ENCODE measurements around the gene BTBD9.

The BTBD9 gene

DNA sequence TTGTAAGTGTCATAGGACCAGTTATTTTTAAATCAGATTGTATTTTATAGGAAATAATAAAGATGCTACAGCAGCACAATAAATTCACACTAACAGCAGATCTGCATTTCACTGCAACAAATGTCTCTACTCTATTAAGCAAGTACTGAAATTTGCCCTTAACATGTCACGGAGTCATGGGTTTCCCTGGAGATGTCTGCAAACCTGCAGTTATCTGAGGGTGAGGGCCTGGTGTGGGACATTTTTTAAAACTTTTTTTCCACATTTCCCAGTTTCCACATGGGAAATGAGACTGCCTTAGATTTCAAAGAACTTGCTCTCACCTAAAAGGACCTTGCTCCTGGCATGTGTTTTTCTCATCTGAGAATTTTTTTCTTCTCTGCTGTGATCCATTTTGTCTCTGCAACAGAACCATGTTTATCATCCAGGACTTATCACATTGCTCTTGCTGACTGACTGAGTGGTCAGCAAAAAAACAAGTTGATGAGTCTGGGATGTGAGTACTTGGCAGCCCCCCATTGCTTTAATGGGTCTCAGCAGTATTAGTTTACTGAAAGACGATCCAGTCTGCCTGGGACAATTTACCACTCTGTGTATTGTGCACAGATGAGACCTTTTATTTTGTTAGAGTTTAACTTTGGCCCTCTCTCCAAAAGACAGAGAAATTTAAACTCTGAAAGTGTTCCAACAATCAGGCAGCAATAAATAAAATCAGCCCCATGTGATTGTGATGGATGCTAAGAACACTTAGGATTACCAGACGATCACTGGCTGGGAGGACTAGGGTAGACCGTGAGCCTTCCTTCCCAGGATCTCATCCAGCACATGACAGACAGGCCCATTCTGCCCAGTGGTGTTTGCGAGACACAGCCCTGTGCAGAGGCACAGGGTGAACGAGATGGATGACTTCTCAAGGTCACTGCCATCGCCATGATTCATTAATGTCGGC is 268.8 kb downstream of the BTBD9 start:
- Histone ChIP-seq H3K27me3 (ENCODE audit: control insufficient read depth in 5 of 5, insufficient read depth in 4 of 5, low read length in 5 of 5) (no peaks in the 10 kb centered on the region), H3K36me3 (ENCODE audit: control insufficient read depth in 5 of 5, insufficient read depth in 5 of 5, low read length in 5 of 5) (no peaks in the 10 kb centered on the region), H3K27ac (ENCODE audit: low read depth, low read length) (peak overlapping the region; percentile 6), H3K4me3 (ENCODE audit: low read depth in 1 of 5, low read length in 5 of 5) (no peak overlapping the region), H3K4me1 (ENCODE audit: control insufficient read depth in 5 of 5, insufficient read depth in 5 of 5, low read length in 5 of 5) (peaks cover 0 to 25% (median 20%) of the 10 kb centered on the region in 5 donors), H3K9me3 (ENCODE audit: control insufficient read depth in 5 of 5, low read length in 5 of 5) (no peaks in the 10 kb centered on the region), H3K9ac (ENCODE audit: low read length in 5 of 5) (peak overlapping the region in 1 of 5 donors; percentile 15)

DNA sequence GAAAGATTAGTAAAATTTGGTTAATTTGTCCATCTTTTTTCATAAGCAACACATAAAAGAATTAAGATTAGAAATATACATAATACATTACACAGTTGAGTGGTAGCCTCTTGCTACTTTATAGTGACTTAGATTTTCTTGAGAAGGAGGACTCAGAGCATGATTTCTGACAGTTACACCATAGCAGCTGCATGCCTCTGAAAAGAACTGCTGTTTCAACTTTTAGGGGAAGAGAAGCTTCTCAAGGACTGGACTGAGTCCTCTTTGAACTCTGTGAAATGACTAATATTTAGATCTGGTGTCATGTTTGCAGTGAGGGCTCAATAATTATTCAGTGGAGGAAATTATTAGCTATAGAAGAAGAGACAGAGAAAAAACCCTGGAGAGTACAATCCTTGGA is 272.5 kb downstream of the BTBD9 start:
- H3K4me3 ChIP-seq (ENCODE audit: low read depth in 1 of 5, low read length in 5 of 5): no peak overlapping the region
- no peak overlapping the region for H3K27ac ChIP-seq (ENCODE audit: low read depth, low read length)
- no peak overlapping the region for H3K9ac ChIP-seq (ENCODE audit: low read length in 5 of 5)
- no peaks in the 10 kb centered on the region for H3K27me3 ChIP-seq (ENCODE audit: control insufficient read depth in 5 of 5, insufficient read depth in 4 of 5, low read length in 5 of 5)
- H3K4me1 ChIP-seq (ENCODE audit: control insufficient read depth in 5 of 5, insufficient read depth in 5 of 5, low read length in 5 of 5): peaks cover 0 to 25% (median 15%) of the 10 kb centered on the region in 5 donors
- H3K36me3 ChIP-seq (ENCODE audit: control insufficient read depth in 5 of 5, insufficient read depth in 5 of 5, low read length in 5 of 5): no peaks in the 10 kb centered on the region
- no peaks in the 10 kb centered on the region for H3K9me3 ChIP-seq (ENCODE audit: control insufficient read depth in 5 of 5, low read length in 5 of 5)

- Histone ChIP-seq H3K9ac (ENCODE audit: low read length in 5 of 5) (no peak overlapping the region), H3K4me1 (ENCODE audit: control insufficient read depth in 5 of 5, insufficient read depth in 5 of 5, low read length in 5 of 5) (peaks cover 0 to 22% (median 16%) of the 10 kb centered on the region in 5 donors), H3K27ac (ENCODE audit: low read depth, low read length) (no peak overlapping the region), H3K9me3 (ENCODE audit: control insufficient read depth in 5 of 5, low read length in 5 of 5) (no peaks in the 10 kb centered on the region), H3K27me3 (ENCODE audit: control insufficient read depth in 5 of 5, insufficient read depth in 4 of 5, low read length in 5 of 5) (no peaks in the 10 kb centered on the region), H3K4me3 (ENCODE audit: low read depth in 1 of 5, low read length in 5 of 5) (no peak overlapping the region), H3K36me3 (ENCODE audit: control insufficient read depth in 5 of 5, insufficient read depth in 5 of 5, low read length in 5 of 5) (no peaks in the 10 kb centered on the region)
Observed at GRCh38 chr6:38366234-38366633, 273.5 kb downstream of the BTBD9 start.

- Histone ChIP-seq H3K9ac (ENCODE audit: low read length in 5 of 5) (no peak overlapping the region), H3K9me3 (ENCODE audit: control insufficient read depth in 5 of 5, low read length in 5 of 5) (no peaks in the 10 kb centered on the region), H3K4me1 (ENCODE audit: control insufficient read depth in 5 of 5, insufficient read depth in 5 of 5, low read length in 5 of 5) (peaks cover 0 to 10% (median 7%) of the 10 kb centered on the region in 5 donors), H3K27ac (ENCODE audit: low read depth, low read length) (no peak overlapping the region), H3K36me3 (ENCODE audit: control insufficient read depth in 5 of 5, insufficient read depth in 5 of 5, low read length in 5 of 5) (no peaks in the 10 kb centered on the region), H3K27me3 (ENCODE audit: control insufficient read depth in 5 of 5, insufficient read depth in 4 of 5, low read length in 5 of 5) (no peaks in the 10 kb centered on the region), H3K4me3 (ENCODE audit: low read depth in 1 of 5, low read length in 5 of 5) (no peak overlapping the region)
Observed at GRCh38 chr6:38364775-38365174, 275.0 kb downstream of the BTBD9 start.

DNA sequence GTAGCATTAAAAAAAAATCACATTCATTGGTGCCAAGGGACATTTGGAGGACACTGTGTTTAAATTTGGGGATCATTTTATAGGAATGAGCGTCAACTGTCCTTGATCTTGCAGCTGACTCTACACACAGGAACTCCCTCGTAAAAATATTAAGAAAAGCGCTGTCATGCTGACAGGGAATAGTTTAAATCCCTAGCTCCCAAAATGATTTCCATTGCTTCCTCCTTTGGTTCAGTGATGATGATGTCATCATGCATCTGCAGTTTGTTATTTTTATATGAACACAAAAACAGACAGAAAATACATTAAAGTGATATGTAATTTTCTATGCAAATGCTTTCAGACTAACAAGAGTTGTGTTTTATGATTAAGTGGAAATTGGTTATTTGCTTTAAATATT is 275.6 kb downstream of the BTBD9 start:
- Histone ChIP-seq H3K9me3 (ENCODE audit: control insufficient read depth in 5 of 5, low read length in 5 of 5) (no peaks in the 10 kb centered on the region), H3K27ac (ENCODE audit: low read depth, low read length) (no peak overlapping the region), H3K36me3 (ENCODE audit: control insufficient read depth in 5 of 5, insufficient read depth in 5 of 5, low read length in 5 of 5) (no peaks in the 10 kb centered on the region), H3K27me3 (ENCODE audit: control insufficient read depth in 5 of 5, insufficient read depth in 4 of 5, low read length in 5 of 5) (no peaks in the 10 kb centered on the region), H3K4me3 (ENCODE audit: low read depth in 1 of 5, low read length in 5 of 5) (no peak overlapping the region), H3K9ac (ENCODE audit: low read length in 5 of 5) (no peak overlapping the region), H3K4me1 (ENCODE audit: control insufficient read depth in 5 of 5, insufficient read depth in 5 of 5, low read length in 5 of 5) (peaks cover 0 to 10% (median 7%) of the 10 kb centered on the region in 5 donors)

DNA sequence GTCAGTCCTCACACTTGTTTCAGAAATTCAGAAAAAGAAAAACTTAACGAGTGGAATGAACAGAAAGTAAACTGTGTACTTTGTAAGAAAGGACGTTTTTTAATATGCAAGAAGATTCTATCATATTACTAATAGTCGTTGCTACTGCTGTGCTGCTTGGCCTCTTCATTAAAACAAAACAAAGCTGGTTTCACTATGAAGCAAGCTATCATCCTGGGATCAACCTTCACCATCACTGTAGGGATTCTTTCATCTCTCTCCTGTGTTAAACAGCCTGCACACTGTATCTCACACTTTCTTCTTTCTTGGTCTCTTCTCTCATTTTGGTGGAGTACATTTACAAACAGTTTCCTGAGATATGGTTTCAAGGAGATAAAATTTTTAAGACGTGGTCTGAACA is 284.2 kb downstream of the BTBD9 start:
- H3K4me3 ChIP-seq (ENCODE audit: low read depth in 1 of 5, low read length in 5 of 5): no peak overlapping the region
- no peak overlapping the region for H3K27ac ChIP-seq (ENCODE audit: low read depth, low read length)
- no peak overlapping the region for H3K9ac ChIP-seq (ENCODE audit: low read length in 5 of 5)
- no peaks in the 10 kb centered on the region for H3K36me3 ChIP-seq (ENCODE audit: control insufficient read depth in 5 of 5, insufficient read depth in 5 of 5, low read length in 5 of 5)
- no peaks in the 10 kb centered on the region for H3K9me3 ChIP-seq (ENCODE audit: control insufficient read depth in 5 of 5, low read length in 5 of 5)
- H3K27me3 ChIP-seq (ENCODE audit: control insufficient read depth in 5 of 5, insufficient read depth in 4 of 5, low read length in 5 of 5): no peaks in the 10 kb centered on the region
- H3K4me1 ChIP-seq (ENCODE audit: control insufficient read depth in 5 of 5, insufficient read depth in 5 of 5, low read length in 5 of 5): peaks cover 0 to 23% (median 10%) of the 10 kb centered on the region in 5 donors

DNA sequence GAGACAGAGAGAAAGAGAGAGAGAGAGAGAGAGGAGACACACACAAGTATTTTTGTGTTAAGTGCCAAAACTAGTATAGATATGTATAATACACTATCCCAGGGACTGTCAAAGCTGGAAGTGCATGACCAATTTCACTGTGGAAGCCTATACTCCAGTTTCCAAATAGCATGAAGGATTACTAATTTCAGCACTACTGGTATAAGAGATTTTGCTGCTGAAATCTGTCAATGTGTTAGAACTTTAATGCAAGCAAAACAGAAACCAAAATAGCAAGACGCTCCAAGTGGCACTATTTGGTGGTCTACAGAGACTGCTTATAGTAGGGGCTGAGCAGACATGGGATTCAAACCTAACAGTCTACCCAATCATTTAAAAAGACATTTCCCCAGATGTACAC is 284.8 kb downstream of the BTBD9 start:
- Histone ChIP-seq H3K9ac (ENCODE audit: low read length in 5 of 5) (no peak overlapping the region), H3K36me3 (ENCODE audit: control insufficient read depth in 5 of 5, insufficient read depth in 5 of 5, low read length in 5 of 5) (no peaks in the 10 kb centered on the region), H3K4me1 (ENCODE audit: control insufficient read depth in 5 of 5, insufficient read depth in 5 of 5, low read length in 5 of 5) (peaks cover 2 to 29% (median 16%) of the 10 kb centered on the region in 5 donors), H3K4me3 (ENCODE audit: low read depth in 1 of 5, low read length in 5 of 5) (no peak overlapping the region), H3K9me3 (ENCODE audit: control insufficient read depth in 5 of 5, low read length in 5 of 5) (no peaks in the 10 kb centered on the region), H3K27ac (ENCODE audit: low read depth, low read length) (no peak overlapping the region), H3K27me3 (ENCODE audit: control insufficient read depth in 5 of 5, insufficient read depth in 4 of 5, low read length in 5 of 5) (no peaks in the 10 kb centered on the region)

DNA sequence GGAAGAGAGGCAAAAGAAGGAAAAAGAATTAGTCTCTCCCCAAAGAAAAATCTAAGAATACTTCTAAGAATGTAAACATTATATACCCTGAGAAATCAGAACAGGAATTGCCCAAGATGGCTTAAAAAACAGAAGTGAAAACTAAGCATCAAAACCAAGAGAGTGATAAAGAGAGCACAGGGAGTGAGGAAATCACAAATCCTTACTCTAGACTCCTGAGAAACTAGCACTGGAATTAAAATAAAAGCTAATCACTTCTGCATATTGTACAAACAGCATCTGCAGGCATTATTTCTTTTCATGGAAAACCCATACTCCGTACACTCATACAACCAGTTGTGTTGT is 285.7 kb downstream of the BTBD9 start:
- Histone ChIP-seq H3K4me1 (ENCODE audit: control insufficient read depth in 5 of 5, insufficient read depth in 5 of 5, low read length in 5 of 5) (peaks cover 2 to 35% (median 21%) of the 10 kb centered on the region in 5 donors), H3K27me3 (ENCODE audit: control insufficient read depth in 5 of 5, insufficient read depth in 4 of 5, low read length in 5 of 5) (no peaks in the 10 kb centered on the region), H3K9ac (ENCODE audit: low read length in 5 of 5) (no peak overlapping the region), H3K36me3 (ENCODE audit: control insufficient read depth in 5 of 5, insufficient read depth in 5 of 5, low read length in 5 of 5) (no peaks in the 10 kb centered on the region), H3K4me3 (ENCODE audit: low read depth in 1 of 5, low read length in 5 of 5) (no peak overlapping the region), H3K27ac (ENCODE audit: low read depth, low read length) (no peak overlapping the region), H3K9me3 (ENCODE audit: control insufficient read depth in 5 of 5, low read length in 5 of 5) (no peaks in the 10 kb centered on the region)

GRCh38 chr6:38353310-38354036 is 286.3 kb downstream of the BTBD9 start:
- Histone ChIP-seq H3K9me3 (ENCODE audit: control insufficient read depth in 5 of 5, low read length in 5 of 5) (no peaks in the 10 kb centered on the region), H3K4me3 (ENCODE audit: low read depth in 1 of 5, low read length in 5 of 5) (no peak overlapping the region), H3K36me3 (ENCODE audit: control insufficient read depth in 5 of 5, insufficient read depth in 5 of 5, low read length in 5 of 5) (no peaks in the 10 kb centered on the region), H3K9ac (ENCODE audit: low read length in 5 of 5) (no peak overlapping the region), H3K27me3 (ENCODE audit: control insufficient read depth in 5 of 5, insufficient read depth in 4 of 5, low read length in 5 of 5) (no peaks in the 10 kb centered on the region), H3K27ac (ENCODE audit: low read depth, low read length) (no peak overlapping the region), H3K4me1 (ENCODE audit: control insufficient read depth in 5 of 5, insufficient read depth in 5 of 5, low read length in 5 of 5) (peaks cover 2 to 35% (median 21%) of the 10 kb centered on the region in 5 donors)

DNA sequence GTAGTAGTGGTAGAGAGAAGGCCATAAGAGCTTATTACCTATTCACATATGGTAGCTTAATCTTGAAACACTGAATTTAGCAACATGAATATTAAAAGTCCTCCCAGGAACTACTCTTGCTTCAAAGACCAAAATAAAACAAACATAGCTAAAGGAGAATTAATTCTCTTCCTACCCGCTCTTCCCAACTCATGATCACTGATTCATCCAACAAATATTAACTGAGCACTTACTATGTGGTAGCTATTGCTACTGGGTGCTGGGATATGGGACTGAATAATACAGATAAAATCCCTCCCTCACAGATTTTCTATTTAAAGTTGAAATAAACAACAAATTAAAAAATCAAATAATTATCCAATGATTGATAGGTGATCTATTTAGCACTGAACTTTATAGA is 287.1 kb downstream of the BTBD9 start:
- Histone ChIP-seq H3K36me3 (ENCODE audit: control insufficient read depth in 5 of 5, insufficient read depth in 5 of 5, low read length in 5 of 5) (no peaks in the 10 kb centered on the region), H3K4me1 (ENCODE audit: control insufficient read depth in 5 of 5, insufficient read depth in 5 of 5, low read length in 5 of 5) (peaks cover 2 to 35% (median 21%) of the 10 kb centered on the region in 5 donors), H3K9me3 (ENCODE audit: control insufficient read depth in 5 of 5, low read length in 5 of 5) (no peaks in the 10 kb centered on the region)

More for the DNA sequence above, 287.1 kb downstream of the BTBD9 start:
- Histone ChIP-seq H3K4me3 (ENCODE audit: low read depth in 1 of 5, low read length in 5 of 5) (no peak overlapping the region), H3K27me3 (ENCODE audit: control insufficient read depth in 5 of 5, insufficient read depth in 4 of 5, low read length in 5 of 5) (no peaks in the 10 kb centered on the region), H3K27ac (ENCODE audit: low read depth, low read length) (no peak overlapping the region), H3K9ac (ENCODE audit: low read length in 5 of 5) (no peak overlapping the region)
